Heart right ventricle (tissue), 16 donors: ENCODE results near the gene FUT7. TPM values are rescaled to one million over a fixed set of nuclear protein-coding genes. Genes with fewer than 3 reads are reported as not detected.

Source experiments
- ATAC-seq, 8 donors: fragments of 200-7000 bp; cut with Tn5 transposase; one replicate each; pipeline ENCODE4 v1.9.1; 2020; ENCODE audit warnings: mild to moderate bottlenecking in 8 of 8, moderate library complexity in 8 of 8, moderate number of reproducible peaks in 1 of 8
- DNase-seq, 2 donors: peaks; one replicate each; pipeline ENCODE4 v3.0.0-alpha.2; 2020
- H3K27ac ChIP-seq, 10 donors: fragments of 200-600 bp; sonication (generic) in 2 of 10; one replicate each; pipeline versions ENCODE4 v1.5.0 to v1.8.0; 2020 to 2022; ENCODE audit warnings: mild to moderate bottlenecking in 3 of 10
- H3K27me3 ChIP-seq, 7 donors: fragments of 200-600 bp; one replicate each; pipeline ENCODE4 v1.8.0; 2021 to 2022; ENCODE audit warnings: mild to moderate bottlenecking in 2 of 7
- H3K36me3 ChIP-seq, 9 donors: fragments of 200-600 bp; sonication (generic) in 1 of 9; one replicate each; pipeline versions ENCODE4 v1.5.0 to v1.8.0; 2020 to 2022; ENCODE audit warnings: mild to moderate bottlenecking in 2 of 9
- H3K4me1 ChIP-seq, 9 donors: fragments of 200-600 bp; sonication (generic) in 1 of 9; one replicate each; pipeline versions ENCODE4 v1.5.0 to v1.8.0; 2020 to 2022; ENCODE audit warnings: mild to moderate bottlenecking in 4 of 9
- H3K4me3 ChIP-seq, 10 donors: fragments of 200-600 bp; sonication (generic) in 2 of 10; one replicate each; pipeline versions ENCODE4 v1.5.0 to v1.8.0; 2020 to 2022; ENCODE audit warnings: mild to moderate bottlenecking in 7 of 10, moderate library complexity in 2 of 10
- H3K9me3 ChIP-seq, 11 donors: fragments of 200-600 bp in 10 of 11; sonication (generic) in 2 of 11; one replicate each; pipeline versions ENCODE4 v1.5.0 to v1.8.0; 2013 to 2022; ENCODE audit warnings: mild to moderate bottlenecking in 2 of 11, control low read depth in 1 of 11, moderate library complexity in 1 of 11
- WGBS, 2 donors: extraction: QIAGEN DNeasy Blood & Tissue Kit; methylation state at CpG; one replicate each; pipeline ENCODE4 v1.1.7; 2013; ENCODE audit warnings: inconsistent platforms in 1 of 2; 5-methylcytosine and 5-hydroxymethylcytosine counted together
- intact Hi-C, 10 donors: fragments of 100-400 bp; cut with DNase I; formaldehyde crosslinking; loops; one replicate each; pipeline versions ENCODE4 v1.11.1 to v1.14.2; 2022
- polyA plus RNA-seq, 2 donors: library from polyadenylated mRNA; stranded (reverse); fragments of 200-250 nt; gene quantifications; one replicate each; pipeline ENCODE4 v1.2.3, GENCODE V29; 2013
- total RNA-seq, 10 donors: library from RNA; stranded (reverse); fragmentation: NEBNext Ultra II Directional in 3 of 10; extraction: Animal tissue kit (Norgen Biotek cat#: 25700) in 3 of 10; gene quantifications; one replicate each; pipeline versions ENCODE4 v1.2.1 to v1.2.4, GENCODE V29; 2021 to 2023
- TF ChIP-seq, protein P1 (sequence below), 9 donors: fragments of 200-600 bp; sonication (generic) in 2 of 9; IDR thresholded peaks; one replicate each; pipeline versions ENCODE4 v1.5.0 to v1.8.0; 2021 to 2022; ENCODE audit warnings: antibody characterized with exemption in 9 of 9, mild to moderate bottlenecking in 5 of 9, moderate library complexity in 1 of 9
- donor health status: Arrhythmogenic right ventricular cardiomyopathy.
- donor health status: ischemic (EF 13 %, LVEDD 7.1; RV severe dilation, severe dysfunction).
- donor health status: healthy with polysubstance abuse.
- donor health status: DM: no; HTN: yes; CAD: no.
- donor health status: DM: no; HTN: no; CAD: no.
- donor health status: ischemic (EF 25% LVEDD 6.9; RV normal size, moderate dysfunction).
- donor health status: ischemic (EF 25% LVEDD 5.7; RV mildly dilated, moderate dysfunction).
- donor health status: healthy.
- donor health status: DM: yes; HTN: yes; CAD: no.
- donor health status: Ischemic cardiomyopathy.
- donor health status: ischemic (EF 35%, LVEDD 5.7; RV mildly dilated, moderate dysfunction).
- donor health status: nonischemic (EF 11% LVEDD 7.7; RV severe dilation, severe dysfunction).
- donor health status: DM: yes; HTN: yes; CAD: no.
- donor health status: PGD.
- donor health status: ischemic (EF 29% LVEDD 5.4; RV normal size, mild dysfunction).
- donor health status: nonischemic (EF 23%, LVEDD 6.1; RV moderate dilation, normal function).

FUT7 gene
- total and polyA plus RNA-seq, 12 donors: 0.07 to 0.30 (median 0.15) TPM; not detected in 5

GRCh38 chr9:137009217-137009616 lies 22.7 kb downstream of the FUT7 start:
- Histone ChIP-seq H3K36me3 (peaks cover 0 to 56% (median 14%) of the 10 kb centered on the region in 9 donors), H3K4me1 (peaks cover 0 to 8% (median 0%) of the 10 kb centered on the region in 9 donors), H3K27ac (no peak overlapping the region), H3K9me3 (peaks cover 0 to 13% (median 0%) of the 10 kb centered on the region in 11 donors), H3K4me3 (no peak overlapping the region), H3K27me3 (no peaks in the 10 kb centered on the region)
- 95 to 96% methylated on average over 16 to 18 of the region's 18 CpGs for WGBS, 2 donors
- TF ChIP-seq, protein P1, sequence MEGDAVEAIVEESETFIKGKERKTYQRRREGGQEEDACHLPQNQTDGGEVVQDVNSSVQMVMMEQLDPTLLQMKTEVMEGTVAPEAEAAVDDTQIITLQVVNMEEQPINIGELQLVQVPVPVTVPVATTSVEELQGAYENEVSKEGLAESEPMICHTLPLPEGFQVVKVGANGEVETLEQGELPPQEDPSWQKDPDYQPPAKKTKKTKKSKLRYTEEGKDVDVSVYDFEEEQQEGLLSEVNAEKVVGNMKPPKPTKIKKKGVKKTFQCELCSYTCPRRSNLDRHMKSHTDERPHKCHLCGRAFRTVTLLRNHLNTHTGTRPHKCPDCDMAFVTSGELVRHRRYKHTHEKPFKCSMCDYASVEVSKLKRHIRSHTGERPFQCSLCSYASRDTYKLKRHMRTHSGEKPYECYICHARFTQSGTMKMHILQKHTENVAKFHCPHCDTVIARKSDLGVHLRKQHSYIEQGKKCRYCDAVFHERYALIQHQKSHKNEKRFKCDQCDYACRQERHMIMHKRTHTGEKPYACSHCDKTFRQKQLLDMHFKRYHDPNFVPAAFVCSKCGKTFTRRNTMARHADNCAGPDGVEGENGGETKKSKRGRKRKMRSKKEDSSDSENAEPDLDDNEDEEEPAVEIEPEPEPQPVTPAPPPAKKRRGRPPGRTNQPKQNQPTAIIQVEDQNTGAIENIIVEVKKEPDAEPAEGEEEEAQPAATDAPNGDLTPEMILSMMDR (IDR thresholded peaks at IDR 0.05): no peak
- intact Hi-C loops: no loop called here
- ATAC-seq (no peak), DNase-seq (no peak)

- Histone ChIP-seq H3K9me3 (peaks cover 0 to 13% (median 0%) of the 10 kb centered on the region in 11 donors), H3K36me3 (peaks cover 0 to 47% (median 14%) of the 10 kb centered on the region in 9 donors), H3K27me3 (no peaks in the 10 kb centered on the region), H3K27ac (no peak overlapping the region), H3K4me3 (no peak overlapping the region), H3K4me1 (peaks cover 0 to 8% (median 0%) of the 10 kb centered on the region in 9 donors)
- ATAC-seq (no peak), DNase-seq (no peak)
- intact Hi-C loops: no loop called here
- 82 to 84% methylated on average over 20 to 22 of the region's 22 CpGs for WGBS, 2 donors
- TF ChIP-seq, protein P1 (IDR thresholded peaks at IDR 0.05): no peak
Observed at GRCh38 chr9:137008312-137008711, 23.6 kb downstream of the FUT7 start.

- ATAC-seq: peak in 3 of 8 donors; percentile 7 to 17 (median 14)
- peaks cover 0 to 8% (median 0%) of the 10 kb centered on the region in 9 donors for H3K4me1 ChIP-seq
- intact Hi-C loops: no loop called here
- peaks cover 0 to 43% (median 14%) of the 10 kb centered on the region in 9 donors for H3K36me3 ChIP-seq
- H3K4me3 ChIP-seq: no peak overlapping the region
- H3K27me3 ChIP-seq: no peaks in the 10 kb centered on the region
- H3K9me3 ChIP-seq: peaks cover 0 to 13% (median 0%) of the 10 kb centered on the region in 11 donors
- 90% methylated on average over 13 of the region's 13 CpGs for WGBS, 2 donors
- no peak for DNase-seq
- no peak overlapping the region for H3K27ac ChIP-seq
- TF ChIP-seq, protein P1 (IDR thresholded peaks at IDR 0.05): no peak
Observed at GRCh38 chr9:137007816-137008270, 24.0 kb downstream of the FUT7 start.

GRCh38 chr9:137007108-137007815 lies 24.6 kb downstream of the FUT7 start:
- no peaks in the 10 kb centered on the region for H3K27me3 ChIP-seq
- peaks cover 0 to 37% (median 10%) of the 10 kb centered on the region in 9 donors for H3K36me3 ChIP-seq
- H3K4me1 ChIP-seq: peaks cover 0 to 8% (median 0%) of the 10 kb centered on the region in 9 donors
- peaks cover 0 to 13% (median 0%) of the 10 kb centered on the region in 11 donors for H3K9me3 ChIP-seq
- no peak overlapping the region for H3K27ac ChIP-seq
- DNase-seq (no peak), ATAC-seq (peak in 2 of 8 donors; percentile 18 to 36)
- no peak overlapping the region for H3K4me3 ChIP-seq
- 84 to 85% methylated on average over 28 to 30 of the region's 30 CpGs for WGBS, 2 donors
- intact Hi-C loops: no loop called here
- TF ChIP-seq, protein P1 (IDR thresholded peaks at IDR 0.05): no peak
